WTC11 (cell line): ENCODE data around the gene RPH3AL. TPM values are rescaled to one million over a fixed set of nuclear protein-coding genes. Genes with fewer than 3 reads are reported as not detected.
"Not testable (repeated sequence)": the region's sequence is repeated elsewhere in the genome, so short reads cannot be mapped to it uniquely, and the experiment has no call there.

Experiments used
- ATAC-seq: fragments of 200-7000 bp; cut with Tn5 transposase; 2 replicates; pipeline ENCODE4 v1.10.0; 2021; ENCODE audit warnings: mild to moderate bottlenecking, moderate library complexity
- CTCF ChIA-PET: fragments of 300-600 bp; sonication (Branson Sonifier 250); formaldehyde crosslinking; loops from one replicate; lab custom pipeline; 2021; ENCODE audit warnings: antibody characterized with exemption; lab: Charles Lee
- POLR2A ChIA-PET: fragments of 350-600 bp; sonication (Branson Sonifier 250); formaldehyde crosslinking; loops from one replicate; lab custom pipeline; 2021; ENCODE audit warnings: antibody characterized with exemption; lab: Charles Lee
- DNase-seq: peaks from one replicate; pipeline ENCODE4 v3.0.0; 2021; ENCODE audit warnings: low spot score
- H3K27ac Mint-ChIP-seq: 2 replicates; pipeline ENCODE4 v1.8.0; 2021; ENCODE audit warnings: mixed read lengths
- H3K27me3 Mint-ChIP-seq: 2 replicates; pipeline ENCODE4 v1.8.0; 2021; ENCODE audit warnings: low read depth, mild to moderate bottlenecking, moderate library complexity, mixed read lengths
- H3K36me3 Mint-ChIP-seq: 2 replicates; pipeline ENCODE4 v1.8.0; 2021; ENCODE audit warnings: mixed read lengths
- H3K4me1 Mint-ChIP-seq: 2 replicates; pipeline ENCODE4 v1.8.0; 2022; ENCODE audit warnings: mixed read lengths
- H3K4me3 Mint-ChIP-seq: 2 replicates; pipeline ENCODE4 v1.8.0; 2021; ENCODE audit warnings: mild to moderate bottlenecking, moderate library complexity, mixed read lengths
- H3K9me3 Mint-ChIP-seq: 2 replicates; pipeline ENCODE4 v1.8.0; 2021; ENCODE audit warnings: mixed read lengths
- EMX1 ChIP-seq: fragments of 250-450 bp; sonication (Bioruptor Pico); IDR thresholded peaks from 2 replicates; pipeline ENCODE4 v1.8.0; 2021; ENCODE audit warnings: mild to moderate bottlenecking
- GTF2I ChIP-seq: fragments of 250-450 bp; sonication (Bioruptor Pico); conservative IDR thresholded peaks from 2 replicates; pipeline ENCODE4 v1.4.0; 2021; ENCODE audit warnings: mild to moderate bottlenecking
- JUN ChIP-seq: sonication (generic); formaldehyde crosslinking; IDR thresholded peaks from 2 replicates; pipeline ENCODE4 v1.8.0; 2023; ENCODE audit warnings: mild to moderate bottlenecking, missing genetic modification reagents
- MXD4 ChIP-seq: fragments of 250-450 bp; sonication (Bioruptor Pico); IDR thresholded peaks from 2 replicates; pipeline ENCODE4 v1.8.0; 2021; ENCODE audit warnings: mild to moderate bottlenecking, moderate library complexity, borderline replicate concordance
- MYBL2 ChIP-seq: sonication (generic); formaldehyde crosslinking; IDR thresholded peaks from 2 replicates; pipeline ENCODE4 v1.8.1; 2023; ENCODE audit warnings: mild to moderate bottlenecking, moderate library complexity, missing genetic modification reagents
- NR1H2 ChIP-seq: sonication (generic); formaldehyde crosslinking; IDR thresholded peaks from 2 replicates; pipeline ENCODE4 v1.9.0; 2021; ENCODE audit warnings: mild to moderate bottlenecking, moderate library complexity, missing genetic modification reagents
- NR2C2 ChIP-seq: sonication (generic); formaldehyde crosslinking; IDR thresholded peaks from 2 replicates; pipeline ENCODE4 v1.8.0; 2022; ENCODE audit warnings: mild to moderate bottlenecking, missing genetic modification reagents
- RELA ChIP-seq: sonication (generic); formaldehyde crosslinking; IDR thresholded peaks from 2 replicates; pipeline ENCODE4 v1.8.1; 2022; ENCODE audit warnings: missing genetic modification reagents, mild to moderate bottlenecking, borderline replicate concordance
- SMAD4 ChIP-seq: sonication (generic); formaldehyde crosslinking; IDR thresholded peaks from 2 replicates; pipeline ENCODE4 v1.8.0; 2022; ENCODE audit warnings: mild to moderate bottlenecking, missing genetic modification reagents
- ZBTB21 ChIP-seq: sonication (generic); formaldehyde crosslinking; IDR thresholded peaks from 2 replicates; pipeline ENCODE4 v1.8.1; 2023; ENCODE audit warnings: mild to moderate bottlenecking, missing genetic modification reagents, borderline replicate concordance
- ZNF396 ChIP-seq: fragments of 250-450 bp; sonication (Bioruptor Pico); IDR thresholded peaks from 2 replicates; pipeline ENCODE4 v1.8.0; 2021; ENCODE audit warnings: mild to moderate bottlenecking, moderate library complexity, borderline replicate concordance
- total RNA-seq: library from RNA; stranded (reverse); gene quantifications from 3 replicates; pipeline ENCODE4 v1.2.3, GENCODE V29; 2021
- TF ChIP-seq, protein P1 (sequence below): sonication (generic); formaldehyde crosslinking; IDR thresholded peaks from 2 replicates; pipeline ENCODE4 v1.8.1; 2022; ENCODE audit warnings: mild to moderate bottlenecking, moderate library complexity, missing genetic modification reagents
- TF ChIP-seq, protein P2 (sequence below): fragments of 250-450 bp; sonication (Bioruptor Pico); IDR thresholded peaks from 2 replicates; pipeline ENCODE4 v1.9.0; 2021; ENCODE audit warnings: moderate library complexity, mild to moderate bottlenecking, inconsistent platforms, borderline replicate concordance
- TF ChIP-seq, protein P3 (sequence below): sonication (generic); formaldehyde crosslinking; IDR thresholded peaks from 2 replicates; pipeline ENCODE4 v1.8.0; 2023; ENCODE audit warnings: missing genetic modification reagents, mild to moderate bottlenecking, borderline replicate concordance
- TF ChIP-seq, protein P4 (sequence below): sonication (generic); formaldehyde crosslinking; IDR thresholded peaks from 2 replicates; pipeline ENCODE4 v1.8.0; 2022; ENCODE audit warnings: mild to moderate bottlenecking, missing genetic modification reagents
- TF ChIP-seq, protein P5 (sequence below): sonication (generic); formaldehyde crosslinking; IDR thresholded peaks from 2 replicates; pipeline ENCODE4 v1.8.1; 2023; ENCODE audit warnings: mild to moderate bottlenecking, missing genetic modification reagents, borderline replicate concordance
- TF ChIP-seq, protein P6 (sequence below): sonication (generic); formaldehyde crosslinking; IDR thresholded peaks from 2 replicates; pipeline ENCODE4 v1.8.1; 2023; ENCODE audit warnings: mild to moderate bottlenecking, missing genetic modification reagents, moderate library complexity

RPH3AL gene
- total RNA-seq, 1 experiment from 2014 or later: 2.0 TPM

DNA sequence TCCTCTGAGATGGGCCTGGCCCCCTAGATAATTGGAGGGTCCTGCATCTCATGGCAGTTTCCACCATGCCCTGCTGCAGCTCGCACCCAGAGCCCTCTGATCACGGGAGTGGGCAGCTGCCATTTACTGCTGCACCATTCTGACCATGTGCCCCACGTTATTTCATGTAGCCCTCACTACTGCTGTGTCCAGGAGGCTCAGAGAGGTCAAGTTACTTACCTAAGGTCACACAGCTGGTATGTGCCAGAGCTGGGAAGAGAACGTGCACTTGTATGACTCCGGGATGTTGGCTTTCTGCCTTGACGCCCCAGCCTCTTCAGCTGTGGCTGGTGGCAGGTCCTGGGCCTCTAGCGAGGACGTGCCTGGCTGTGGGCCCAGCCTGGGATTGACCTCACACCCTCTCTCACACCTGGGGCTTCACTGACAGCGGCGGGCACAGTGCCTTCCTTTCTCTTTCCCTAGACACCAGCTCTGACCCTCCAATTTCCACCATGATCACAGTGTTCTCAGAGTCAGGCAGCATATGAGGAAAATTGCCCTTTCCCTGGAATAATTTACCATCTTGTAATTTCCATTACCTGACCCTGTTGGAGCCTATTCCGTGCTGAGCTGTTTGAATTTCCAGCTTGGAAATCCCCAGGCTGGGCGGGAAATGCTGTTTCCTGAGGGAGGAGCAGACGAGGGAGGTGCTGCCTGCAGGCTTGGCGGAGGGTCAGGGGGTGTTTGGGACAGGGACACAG is 152.6 kb downstream of the RPH3AL start:
- peaks cover 33% of the 10 kb centered on the region for H3K4me1 Mint-ChIP-seq
- no peaks in the 10 kb centered on the region for H3K36me3 Mint-ChIP-seq
- peak; percentile 27 for DNase-seq
- peak; percentile 31 for ATAC-seq
- peak overlapping the region; percentile 61; the same call in 1 of the 2 replicates for H3K27ac Mint-ChIP-seq
- POLR2A ChIA-PET: no interaction called here
- H3K27me3 Mint-ChIP-seq: peaks cover 2% of the 10 kb centered on the region; the same call in 1 of the 2 replicates
- no peaks in the 10 kb centered on the region for H3K9me3 Mint-ChIP-seq
- CTCF ChIA-PET: interaction anchor here (1.3 to 2.3 kb wide), 3 partner anchors 60 to 121 kb away, joined by 3 to 9 read pairs (median 4); no protein-coding TSS in a partner anchor
- TF ChIP-seq, protein P1, sequence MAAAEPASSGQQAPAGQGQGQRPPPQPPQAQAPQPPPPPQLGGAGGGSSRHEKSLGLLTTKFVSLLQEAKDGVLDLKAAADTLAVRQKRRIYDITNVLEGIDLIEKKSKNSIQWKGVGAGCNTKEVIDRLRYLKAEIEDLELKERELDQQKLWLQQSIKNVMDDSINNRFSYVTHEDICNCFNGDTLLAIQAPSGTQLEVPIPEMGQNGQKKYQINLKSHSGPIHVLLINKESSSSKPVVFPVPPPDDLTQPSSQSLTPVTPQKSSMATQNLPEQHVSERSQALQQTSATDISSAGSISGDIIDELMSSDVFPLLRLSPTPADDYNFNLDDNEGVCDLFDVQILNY: peak; percentile 39; the same call in 1 of the 2 replicates
- TF ChIP-seq ZBTB21: no peak
- no peak overlapping the region for H3K4me3 Mint-ChIP-seq

DNA sequence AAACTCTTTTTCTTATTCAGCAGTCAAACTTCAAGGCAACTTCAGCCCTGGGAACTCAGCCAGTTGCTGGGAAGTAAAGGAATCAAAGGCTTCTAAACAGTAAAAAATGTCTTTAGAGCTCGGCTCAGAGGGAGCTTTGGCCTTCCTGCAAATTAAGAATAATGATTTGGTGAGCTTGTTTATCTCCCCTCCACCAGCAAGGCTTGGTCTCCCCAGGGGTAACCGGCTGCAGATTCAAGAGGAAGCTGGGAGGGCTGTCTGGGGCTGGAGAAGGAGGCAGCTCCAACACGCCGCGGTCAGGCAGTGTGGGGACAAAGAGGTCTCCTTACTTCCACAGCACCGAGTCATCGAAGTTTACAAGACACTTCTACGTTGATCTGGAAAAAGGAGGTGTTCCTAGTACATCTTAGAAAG is 153.4 kb downstream of the RPH3AL start:
- Mint-ChIP-seq H3K36me3 (no peaks in the 10 kb centered on the region), H3K4me3 (no peak overlapping the region), H3K9me3 (no peaks in the 10 kb centered on the region), H3K27ac (no peak overlapping the region; the same call in 1 of the 2 replicates), H3K27me3 (peaks cover 2% of the 10 kb centered on the region; the same call in 1 of the 2 replicates), H3K4me1 (peaks cover 33% of the 10 kb centered on the region)
- ATAC-seq (0 out of 2 replicates have a peak, but pooled peaks have one; percentile 27), DNase-seq (no peak)
- TF ChIP-seq ZNF396 (CRISPR knock-in tag) (no peak), NR1H2 (CRISPR knock-in tag) (no peak), MYBL2 (CRISPR knock-in tag) (no peak), GTF2I (CRISPR knock-in tag) (no peak), RELA (no peak), NR2C2 (CRISPR knock-in tag) (no peak), MXD4 (CRISPR knock-in tag) (no peak), SMAD4 (CRISPR knock-in tag) (no peak), EMX1 (CRISPR knock-in tag) (no peak), JUN (CRISPR knock-in tag) (no peak)
- TF ChIP-seq, protein P1: no peak
- TF ChIP-seq, protein P2, sequence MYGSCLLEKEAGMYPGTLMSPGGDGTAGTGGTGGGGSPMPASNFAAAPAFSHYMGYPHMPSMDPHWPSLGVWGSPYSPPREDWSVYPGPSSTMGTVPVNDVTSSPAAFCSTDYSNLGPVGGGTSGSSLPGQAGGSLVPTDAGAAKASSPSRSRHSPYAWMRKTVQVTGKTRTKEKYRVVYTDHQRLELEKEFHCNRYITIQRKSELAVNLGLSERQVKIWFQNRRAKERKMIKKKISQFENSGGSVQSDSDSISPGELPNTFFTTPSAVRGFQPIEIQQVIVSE: no peak
- TF ChIP-seq, protein P3, sequence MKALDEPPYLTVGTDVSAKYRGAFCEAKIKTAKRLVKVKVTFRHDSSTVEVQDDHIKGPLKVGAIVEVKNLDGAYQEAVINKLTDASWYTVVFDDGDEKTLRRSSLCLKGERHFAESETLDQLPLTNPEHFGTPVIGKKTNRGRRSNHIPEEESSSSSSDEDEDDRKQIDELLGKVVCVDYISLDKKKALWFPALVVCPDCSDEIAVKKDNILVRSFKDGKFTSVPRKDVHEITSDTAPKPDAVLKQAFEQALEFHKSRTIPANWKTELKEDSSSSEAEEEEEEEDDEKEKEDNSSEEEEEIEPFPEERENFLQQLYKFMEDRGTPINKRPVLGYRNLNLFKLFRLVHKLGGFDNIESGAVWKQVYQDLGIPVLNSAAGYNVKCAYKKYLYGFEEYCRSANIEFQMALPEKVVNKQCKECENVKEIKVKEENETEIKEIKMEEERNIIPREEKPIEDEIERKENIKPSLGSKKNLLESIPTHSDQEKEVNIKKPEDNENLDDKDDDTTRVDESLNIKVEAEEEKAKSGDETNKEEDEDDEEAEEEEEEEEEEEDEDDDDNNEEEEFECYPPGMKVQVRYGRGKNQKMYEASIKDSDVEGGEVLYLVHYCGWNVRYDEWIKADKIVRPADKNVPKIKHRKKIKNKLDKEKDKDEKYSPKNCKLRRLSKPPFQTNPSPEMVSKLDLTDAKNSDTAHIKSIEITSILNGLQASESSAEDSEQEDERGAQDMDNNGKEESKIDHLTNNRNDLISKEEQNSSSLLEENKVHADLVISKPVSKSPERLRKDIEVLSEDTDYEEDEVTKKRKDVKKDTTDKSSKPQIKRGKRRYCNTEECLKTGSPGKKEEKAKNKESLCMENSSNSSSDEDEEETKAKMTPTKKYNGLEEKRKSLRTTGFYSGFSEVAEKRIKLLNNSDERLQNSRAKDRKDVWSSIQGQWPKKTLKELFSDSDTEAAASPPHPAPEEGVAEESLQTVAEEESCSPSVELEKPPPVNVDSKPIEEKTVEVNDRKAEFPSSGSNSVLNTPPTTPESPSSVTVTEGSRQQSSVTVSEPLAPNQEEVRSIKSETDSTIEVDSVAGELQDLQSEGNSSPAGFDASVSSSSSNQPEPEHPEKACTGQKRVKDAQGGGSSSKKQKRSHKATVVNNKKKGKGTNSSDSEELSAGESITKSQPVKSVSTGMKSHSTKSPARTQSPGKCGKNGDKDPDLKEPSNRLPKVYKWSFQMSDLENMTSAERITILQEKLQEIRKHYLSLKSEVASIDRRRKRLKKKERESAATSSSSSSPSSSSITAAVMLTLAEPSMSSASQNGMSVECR (CRISPR knock-in tag): no peak
- TF ChIP-seq, protein P4, sequence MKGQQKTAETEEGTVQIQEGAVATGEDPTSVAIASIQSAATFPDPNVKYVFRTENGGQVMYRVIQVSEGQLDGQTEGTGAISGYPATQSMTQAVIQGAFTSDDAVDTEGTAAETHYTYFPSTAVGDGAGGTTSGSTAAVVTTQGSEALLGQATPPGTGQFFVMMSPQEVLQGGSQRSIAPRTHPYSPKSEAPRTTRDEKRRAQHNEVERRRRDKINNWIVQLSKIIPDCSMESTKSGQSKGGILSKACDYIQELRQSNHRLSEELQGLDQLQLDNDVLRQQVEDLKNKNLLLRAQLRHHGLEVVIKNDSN (CRISPR knock-in tag): no peak
- TF ChIP-seq, protein P5, sequence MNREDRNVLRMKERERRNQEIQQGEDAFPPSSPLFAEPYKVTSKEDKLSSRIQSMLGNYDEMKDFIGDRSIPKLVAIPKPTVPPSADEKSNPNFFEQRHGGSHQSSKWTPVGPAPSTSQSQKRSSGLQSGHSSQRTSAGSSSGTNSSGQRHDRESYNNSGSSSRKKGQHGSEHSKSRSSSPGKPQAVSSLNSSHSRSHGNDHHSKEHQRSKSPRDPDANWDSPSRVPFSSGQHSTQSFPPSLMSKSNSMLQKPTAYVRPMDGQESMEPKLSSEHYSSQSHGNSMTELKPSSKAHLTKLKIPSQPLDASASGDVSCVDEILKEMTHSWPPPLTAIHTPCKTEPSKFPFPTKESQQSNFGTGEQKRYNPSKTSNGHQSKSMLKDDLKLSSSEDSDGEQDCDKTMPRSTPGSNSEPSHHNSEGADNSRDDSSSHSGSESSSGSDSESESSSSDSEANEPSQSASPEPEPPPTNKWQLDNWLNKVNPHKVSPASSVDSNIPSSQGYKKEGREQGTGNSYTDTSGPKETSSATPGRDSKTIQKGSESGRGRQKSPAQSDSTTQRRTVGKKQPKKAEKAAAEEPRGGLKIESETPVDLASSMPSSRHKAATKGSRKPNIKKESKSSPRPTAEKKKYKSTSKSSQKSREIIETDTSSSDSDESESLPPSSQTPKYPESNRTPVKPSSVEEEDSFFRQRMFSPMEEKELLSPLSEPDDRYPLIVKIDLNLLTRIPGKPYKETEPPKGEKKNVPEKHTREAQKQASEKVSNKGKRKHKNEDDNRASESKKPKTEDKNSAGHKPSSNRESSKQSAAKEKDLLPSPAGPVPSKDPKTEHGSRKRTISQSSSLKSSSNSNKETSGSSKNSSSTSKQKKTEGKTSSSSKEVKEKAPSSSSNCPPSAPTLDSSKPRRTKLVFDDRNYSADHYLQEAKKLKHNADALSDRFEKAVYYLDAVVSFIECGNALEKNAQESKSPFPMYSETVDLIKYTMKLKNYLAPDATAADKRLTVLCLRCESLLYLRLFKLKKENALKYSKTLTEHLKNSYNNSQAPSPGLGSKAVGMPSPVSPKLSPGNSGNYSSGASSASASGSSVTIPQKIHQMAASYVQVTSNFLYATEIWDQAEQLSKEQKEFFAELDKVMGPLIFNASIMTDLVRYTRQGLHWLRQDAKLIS (CRISPR knock-in tag): no peak
- TF ChIP-seq, protein P6, sequence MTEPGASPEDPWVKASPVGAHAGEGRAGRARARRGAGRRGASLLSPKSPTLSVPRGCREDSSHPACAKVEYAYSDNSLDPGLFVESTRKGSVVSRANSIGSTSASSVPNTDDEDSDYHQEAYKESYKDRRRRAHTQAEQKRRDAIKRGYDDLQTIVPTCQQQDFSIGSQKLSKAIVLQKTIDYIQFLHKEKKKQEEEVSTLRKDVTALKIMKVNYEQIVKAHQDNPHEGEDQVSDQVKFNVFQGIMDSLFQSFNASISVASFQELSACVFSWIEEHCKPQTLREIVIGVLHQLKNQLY (CRISPR knock-in tag): no peak
- ChIA-PET CTCF (interaction anchor here (2.3 kb wide), 1 partner anchor 110 kb away, joined by 9 read pairs; no protein-coding TSS in a partner anchor), POLR2A (no interaction called here)

DNA sequence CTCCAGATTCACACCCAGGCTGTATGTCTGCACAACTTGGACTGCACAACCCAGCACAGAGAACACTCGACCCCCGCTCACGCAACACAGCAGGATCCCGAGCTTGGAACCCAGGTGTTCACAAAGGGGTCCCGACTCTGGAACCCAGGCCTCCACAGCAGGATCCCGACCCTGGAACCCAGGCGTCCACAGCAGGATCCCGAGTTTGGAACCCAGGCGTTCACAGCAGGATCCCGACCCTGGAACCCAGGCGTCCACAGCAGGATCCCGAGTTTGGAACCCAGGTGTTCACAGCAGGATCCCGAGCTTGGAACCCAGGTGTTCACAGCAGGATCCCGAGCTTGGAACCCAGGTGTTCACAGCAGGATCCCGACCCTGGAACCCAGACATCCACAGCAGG is 154.4 kb downstream of the RPH3AL start:
- ATAC-seq, H3K36me3 Mint-ChIP-seq, H3K27ac Mint-ChIP-seq, CTCF ChIA-PET, H3K27me3 Mint-ChIP-seq, H3K9me3 Mint-ChIP-seq, H3K4me3 Mint-ChIP-seq, DNase-seq: not testable (repeated sequence)
- H3K4me1 Mint-ChIP-seq: peaks cover 33% of the 10 kb centered on the region
- POLR2A ChIA-PET: interaction anchor here (0.6 kb wide), 1 partner anchor 829 kb away, joined by 4 read pairs; no protein-coding TSS in a partner anchor
